Stimulated activated effector memory CD8-positive, alpha-beta T cell treated with anti-CD3 and anti-CD28 coated beads, Interleukin-12 subunit alpha, Interleukin-12 subunit beta, amount 100 ng/mL, for 72 hours (primary cell): ENCODE results near the gene NFKBIE.
A peak's percentile ranks its signal among the peaks of the same experiment; 100 is the strongest.
"Not testable (repeated sequence)": the region's sequence is repeated elsewhere in the genome, so short reads cannot be mapped to it uniquely, and the experiment has no call there.

Experiments
- ATAC-seq: fragments of 150-1000 bp; cut with Tn5 transposase; 2 replicates; pipeline ENCODE4 v1.10.0; 2021
- DNase-seq, 2 donors: peaks; one replicate each; pipeline ENCODE4 v3.0.0; 2021 to 2022; ENCODE audit warnings: low spot score in 2 of 2
- H3K27ac Mint-ChIP-seq: one replicate; pipeline ENCODE4 v1.8.0; 2022; ENCODE audit warnings: mild to moderate bottlenecking, mixed read lengths
- H3K36me3 Mint-ChIP-seq: one replicate; pipeline ENCODE4 v1.8.0; 2022; ENCODE audit warnings: mild to moderate bottlenecking, mixed read lengths
- H3K4me1 Mint-ChIP-seq: one replicate; pipeline ENCODE4 v1.8.0; 2022; ENCODE audit warnings: mixed read lengths
- H3K4me3 Mint-ChIP-seq: one replicate; pipeline ENCODE4 v1.8.0; 2022; ENCODE audit warnings: mild to moderate bottlenecking, mixed read lengths
- H3K9me3 Mint-ChIP-seq: one replicate; pipeline ENCODE4 v1.8.0; 2022; ENCODE audit warnings: mixed read lengths

NFKBIE gene

DNA sequence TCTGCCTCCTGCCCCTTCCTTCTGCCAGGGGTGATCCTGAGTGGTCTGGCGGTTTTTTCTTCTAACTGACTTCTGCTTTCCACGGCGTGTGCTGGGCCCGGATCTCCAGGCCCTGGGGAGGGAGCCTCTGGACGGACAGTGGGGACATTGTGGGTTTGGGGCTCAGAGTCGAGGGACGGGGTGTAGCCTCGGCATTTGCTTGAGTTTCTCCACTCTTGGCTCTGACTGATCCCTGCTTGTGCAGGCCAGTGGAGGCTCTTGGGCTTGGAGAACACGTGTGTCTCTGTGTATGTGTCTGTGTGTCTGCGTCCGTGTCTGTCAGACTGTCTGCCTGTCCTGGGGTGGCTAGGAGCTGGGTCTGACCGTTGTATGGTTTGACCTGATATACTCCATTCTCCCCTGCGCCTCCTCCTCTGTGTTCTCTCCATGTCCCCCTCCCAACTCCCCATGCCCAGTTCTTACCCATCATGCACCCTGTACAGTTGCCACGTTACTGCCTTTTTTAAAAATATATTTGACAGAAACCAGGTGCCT is 31.7 kb downstream of the NFKBIE start:
- Mint-ChIP-seq H3K9me3 (no peaks in the 10 kb centered on the region), H3K27ac (no peak overlapping the region), H3K4me3 (no peak overlapping the region), H3K4me1 (peaks cover 19% of the 10 kb centered on the region), H3K36me3 (peaks cover 50% of the 10 kb centered on the region)
- ATAC-seq, result no peak
- no peak for DNase-seq

DNA sequence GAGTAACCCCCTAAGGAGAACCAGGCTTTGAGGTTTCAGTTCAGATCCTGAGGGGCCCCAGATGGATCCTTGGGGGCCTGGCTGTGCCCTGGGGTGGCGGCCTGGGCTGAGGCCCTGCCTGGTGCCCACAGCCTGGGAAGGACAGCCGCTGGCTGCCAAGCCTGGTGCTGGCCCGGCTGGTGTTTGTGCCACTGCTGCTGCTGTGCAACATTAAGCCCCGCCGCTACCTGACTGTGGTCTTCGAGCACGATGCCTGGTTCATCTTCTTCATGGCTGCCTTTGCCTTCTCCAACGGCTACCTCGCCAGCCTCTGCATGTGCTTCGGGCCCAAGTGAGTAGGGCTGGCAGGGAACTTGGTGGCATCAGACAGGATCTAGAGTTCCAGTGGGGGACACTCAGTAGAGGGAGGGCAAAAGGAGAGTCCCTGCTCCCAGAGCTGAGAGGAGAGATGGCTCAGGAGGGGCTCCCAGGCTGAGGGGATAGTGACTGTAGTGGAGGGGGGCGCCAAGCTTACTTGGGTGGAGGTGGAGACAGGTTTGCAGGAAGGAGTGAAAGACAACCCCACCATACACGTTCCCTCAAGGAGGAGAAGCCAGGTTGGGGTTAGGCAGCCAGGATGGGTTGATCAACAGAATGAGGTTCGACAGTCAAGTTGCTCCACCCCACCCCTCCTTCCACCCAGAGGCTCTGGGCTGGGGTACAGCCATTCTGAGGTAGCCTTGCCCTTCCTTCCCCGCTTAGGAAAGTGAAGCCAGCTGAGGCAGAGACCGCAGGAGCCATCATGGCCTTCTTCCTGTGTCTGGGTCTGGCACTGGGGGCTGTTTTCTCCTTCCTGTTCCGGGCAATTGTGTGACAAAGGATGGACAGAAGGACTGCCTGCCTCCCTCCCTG is 32.4 kb downstream of the NFKBIE start:
- DNase-seq (no peak), ATAC-seq (no peak)
- Mint-ChIP-seq H3K27ac (peak overlapping the region; percentile 49), H3K4me1 (peaks cover 11% of the 10 kb centered on the region), H3K9me3 (no peaks in the 10 kb centered on the region), H3K4me3 (no peak overlapping the region), H3K36me3 (peaks cover 50% of the 10 kb centered on the region)

DNA sequence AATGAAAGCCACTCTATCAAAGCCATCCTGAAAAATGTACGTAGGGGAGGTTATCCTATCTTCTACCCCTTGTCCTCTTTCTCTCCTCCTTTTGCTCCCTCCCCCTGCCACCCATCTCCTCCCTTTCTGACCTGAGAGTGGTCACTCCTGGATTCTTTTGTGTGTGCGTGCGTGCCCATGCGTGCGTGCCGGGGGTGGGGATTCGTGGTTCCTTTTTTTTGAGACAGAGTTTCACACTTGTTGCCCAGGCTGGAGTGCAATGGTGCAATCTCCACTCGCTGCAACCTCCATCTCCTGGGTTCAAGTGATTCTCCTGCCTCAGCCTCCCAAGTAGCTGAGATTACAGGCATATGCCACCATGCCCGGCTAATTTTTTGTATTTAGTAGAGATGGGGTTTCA is 33.9 kb downstream of the NFKBIE start:
- H3K36me3 Mint-ChIP-seq, result peaks cover 37% of the 10 kb centered on the region
- H3K27ac Mint-ChIP-seq, result peak overlapping the region; percentile 6
- H3K4me1 Mint-ChIP-seq, result not testable (repeated sequence)

DNA sequence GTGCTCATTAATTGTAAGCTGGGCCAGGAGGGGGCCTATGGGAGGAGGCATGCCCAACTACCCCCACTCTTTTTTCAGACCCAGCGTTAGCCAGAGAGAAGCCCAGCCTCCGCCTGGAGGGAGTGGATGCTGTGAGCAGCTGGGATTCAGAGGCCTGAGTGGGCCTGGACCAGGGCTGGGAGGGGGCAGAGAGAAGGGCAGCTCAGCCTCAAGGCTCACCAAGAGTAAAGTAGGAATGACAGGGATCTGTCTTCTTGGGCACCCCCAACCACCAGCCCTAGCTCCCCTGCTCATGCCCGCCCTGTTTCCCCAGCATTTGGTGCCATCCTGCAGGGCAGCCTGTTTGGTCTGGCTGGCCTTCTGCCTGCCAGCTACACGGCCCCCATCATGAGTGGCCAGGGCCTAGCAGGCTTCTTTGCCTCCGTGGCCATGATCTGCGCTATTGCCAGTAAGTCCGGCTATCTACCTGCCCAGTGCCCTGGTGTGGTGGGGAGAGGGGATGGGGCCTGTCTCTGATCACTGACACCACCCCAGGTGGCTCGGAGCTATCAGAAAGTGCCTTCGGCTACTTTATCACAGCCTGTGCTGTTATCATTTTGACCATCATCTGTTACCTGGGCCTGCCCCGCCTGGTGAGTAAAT is 35.2 kb downstream of the NFKBIE start:
- Mint-ChIP-seq H3K36me3 (peaks cover 37% of the 10 kb centered on the region), H3K4me3 (no peak overlapping the region)

More for the DNA sequence above, 33.9 kb downstream of the NFKBIE start:
- H3K4me3 Mint-ChIP-seq, H3K9me3 Mint-ChIP-seq, ATAC-seq, DNase-seq: not testable (repeated sequence)

DNA sequence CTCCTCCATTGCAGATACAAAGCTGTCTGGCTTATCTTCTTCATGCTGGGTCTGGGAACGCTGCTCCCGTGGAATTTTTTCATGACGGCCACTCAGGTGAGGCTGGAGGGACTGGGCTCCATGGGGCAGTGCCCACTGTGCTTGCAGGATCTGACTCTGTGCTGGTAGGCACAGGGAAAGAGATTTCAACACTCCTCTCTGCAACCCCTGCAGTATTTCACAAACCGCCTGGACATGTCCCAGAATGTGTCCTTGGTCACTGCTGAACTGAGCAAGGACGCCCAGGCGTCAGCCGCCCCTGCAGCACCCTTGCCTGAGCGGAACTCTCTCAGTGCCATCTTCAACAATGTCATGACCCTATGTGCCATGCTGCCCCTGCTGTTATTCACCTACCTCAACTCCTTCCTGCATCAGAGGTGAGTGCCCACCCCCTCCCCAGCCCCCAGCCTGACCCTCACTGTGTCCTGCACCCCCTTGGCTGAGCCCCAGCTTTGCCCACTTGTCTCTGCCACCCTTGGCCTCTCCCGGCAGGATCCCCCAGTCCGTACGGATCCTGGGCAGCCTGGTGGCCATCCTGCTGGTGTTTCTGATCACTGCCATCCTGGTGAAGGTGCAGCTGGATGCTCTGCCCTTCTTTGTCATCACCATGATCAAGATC is 35.8 kb downstream of the NFKBIE start:
- no peaks in the 10 kb centered on the region for H3K9me3 Mint-ChIP-seq

More for the DNA sequence above, 35.2 kb downstream of the NFKBIE start:
- no peaks in the 10 kb centered on the region for H3K9me3 Mint-ChIP-seq
- ATAC-seq (no peak), DNase-seq (no peak)
- H3K4me1 Mint-ChIP-seq, result no peaks in the 10 kb centered on the region
- peak overlapping the region; percentile 6 for H3K27ac Mint-ChIP-seq

DNA sequence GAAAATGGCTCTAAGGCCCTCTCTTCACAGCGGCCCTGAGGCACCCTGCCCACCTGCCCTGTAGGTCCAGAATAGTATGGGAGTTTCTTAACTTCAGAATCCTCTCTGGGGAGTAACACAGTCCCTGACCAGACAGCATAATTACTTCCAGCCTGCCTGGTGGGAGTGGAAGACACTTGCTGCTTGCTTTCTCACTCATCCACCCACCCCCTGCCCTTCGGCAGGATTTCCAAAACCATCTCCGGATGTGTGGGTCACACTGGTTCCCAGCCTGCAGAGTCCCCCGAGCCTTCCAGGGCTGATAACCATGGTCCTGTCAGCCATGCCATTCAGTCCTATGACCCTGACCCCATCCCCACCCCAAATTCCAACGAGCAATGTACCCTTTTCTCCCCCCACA is 36.5 kb downstream of the NFKBIE start:
- Mint-ChIP-seq H3K4me3 (no peak overlapping the region), H3K36me3 (peaks cover 34% of the 10 kb centered on the region), H3K27ac (no peak overlapping the region), H3K9me3 (no peaks in the 10 kb centered on the region), H3K4me1 (peaks cover 10% of the 10 kb centered on the region)
- DNase-seq (no peak), ATAC-seq (no peak)

More for the DNA sequence above, 35.8 kb downstream of the NFKBIE start:
- no peak for ATAC-seq
- Mint-ChIP-seq H3K4me3 (no peak overlapping the region), H3K4me1 (peaks cover 5% of the 10 kb centered on the region), H3K27ac (no peak overlapping the region), H3K36me3 (peaks cover 37% of the 10 kb centered on the region)
- DNase-seq, result no peak

DNA sequence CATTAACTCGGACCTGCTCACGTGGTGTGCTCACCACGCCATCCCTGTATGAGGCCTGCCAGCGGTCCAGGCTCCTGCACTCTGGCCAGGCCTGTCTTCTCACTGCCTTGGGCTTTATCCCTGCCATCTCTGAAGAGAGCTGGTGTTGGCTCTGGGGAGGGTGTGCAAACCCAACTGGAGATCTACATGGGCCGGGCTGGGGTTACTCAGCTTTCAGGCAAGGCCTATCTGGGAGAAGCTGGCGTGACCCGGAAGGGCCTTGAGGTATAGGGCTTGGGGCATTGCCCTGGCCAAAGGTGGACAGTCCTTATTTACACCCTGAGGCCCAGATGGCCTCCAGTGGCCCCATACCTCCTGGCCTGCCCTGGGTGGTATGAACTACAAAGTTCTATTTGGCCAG is 36.9 kb downstream of the NFKBIE start:
- no peak overlapping the region for H3K27ac Mint-ChIP-seq
- H3K36me3 Mint-ChIP-seq, result peaks cover 30% of the 10 kb centered on the region
- no peak overlapping the region for H3K4me3 Mint-ChIP-seq
- ATAC-seq, result no peak
- DNase-seq, result no peak
- no peaks in the 10 kb centered on the region for H3K9me3 Mint-ChIP-seq
- peaks cover 10% of the 10 kb centered on the region for H3K4me1 Mint-ChIP-seq

DNA sequence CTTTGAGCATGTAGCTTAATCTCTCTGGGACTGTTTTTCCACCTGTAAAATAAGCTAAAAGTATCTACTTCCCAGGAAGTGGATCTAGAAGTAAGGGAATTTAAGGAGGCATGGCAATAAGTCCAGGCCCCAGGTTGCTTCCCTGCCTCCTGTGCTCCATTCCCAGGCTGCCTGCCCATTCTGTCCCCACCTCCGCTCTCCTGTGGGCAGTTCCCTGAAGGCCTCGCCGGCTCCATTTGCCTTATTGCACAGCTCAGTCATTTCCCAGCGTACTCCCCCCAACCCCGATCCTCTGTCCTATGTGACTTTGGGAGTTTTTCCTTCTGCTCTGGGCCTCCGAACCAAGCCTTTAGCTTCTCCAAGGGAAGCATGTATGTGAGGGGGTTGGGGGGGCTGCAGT is 37.3 kb downstream of the NFKBIE start:
- peaks cover 31% of the 10 kb centered on the region for H3K36me3 Mint-ChIP-seq
- H3K4me3 Mint-ChIP-seq, result no peak overlapping the region
- H3K27ac Mint-ChIP-seq, result peak overlapping the region; percentile 45
- no peaks in the 10 kb centered on the region for H3K9me3 Mint-ChIP-seq
- DNase-seq (no peak), ATAC-seq (no peak)
- H3K4me1 Mint-ChIP-seq, result peaks cover 12% of the 10 kb centered on the region

DNA sequence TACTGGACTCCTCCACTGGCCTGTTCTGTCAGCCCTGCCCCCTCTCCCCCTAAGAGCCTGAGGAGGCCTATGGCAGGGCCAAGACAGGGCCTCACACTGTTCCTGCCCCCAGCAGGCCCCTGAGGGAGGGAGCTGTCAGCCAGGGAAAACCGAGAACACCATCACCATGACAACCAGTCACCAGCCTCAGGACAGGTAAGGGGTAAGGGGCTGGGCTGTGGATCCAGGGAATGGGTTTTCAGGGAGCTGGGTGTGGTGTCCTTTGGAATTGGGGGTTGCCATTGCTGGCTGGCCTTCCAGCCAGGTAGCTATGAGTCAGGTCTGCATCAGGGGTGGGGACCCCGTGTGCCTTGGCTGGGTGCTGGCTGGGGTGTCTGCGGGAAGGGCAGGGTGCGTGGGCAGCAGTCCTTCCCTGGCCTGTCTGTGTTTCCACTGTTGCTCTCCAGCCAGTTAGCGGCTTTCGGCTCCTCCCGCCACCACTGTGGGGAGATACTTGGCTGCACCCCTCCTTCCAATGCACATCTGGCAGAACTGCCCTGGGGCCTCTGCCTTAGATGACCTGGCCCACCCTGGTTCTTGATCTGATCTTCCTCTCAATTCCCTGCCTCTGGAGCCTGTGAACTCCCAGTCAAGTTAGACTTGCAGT is 38.1 kb downstream of the NFKBIE start:
- Mint-ChIP-seq H3K27ac (peak overlapping the region; percentile 45), H3K9me3 (no peaks in the 10 kb centered on the region), H3K36me3 (peaks cover 31% of the 10 kb centered on the region), H3K4me1 (peaks cover 20% of the 10 kb centered on the region), H3K4me3 (no peak overlapping the region)
- no peak for DNase-seq
- no peak for ATAC-seq

DNA sequence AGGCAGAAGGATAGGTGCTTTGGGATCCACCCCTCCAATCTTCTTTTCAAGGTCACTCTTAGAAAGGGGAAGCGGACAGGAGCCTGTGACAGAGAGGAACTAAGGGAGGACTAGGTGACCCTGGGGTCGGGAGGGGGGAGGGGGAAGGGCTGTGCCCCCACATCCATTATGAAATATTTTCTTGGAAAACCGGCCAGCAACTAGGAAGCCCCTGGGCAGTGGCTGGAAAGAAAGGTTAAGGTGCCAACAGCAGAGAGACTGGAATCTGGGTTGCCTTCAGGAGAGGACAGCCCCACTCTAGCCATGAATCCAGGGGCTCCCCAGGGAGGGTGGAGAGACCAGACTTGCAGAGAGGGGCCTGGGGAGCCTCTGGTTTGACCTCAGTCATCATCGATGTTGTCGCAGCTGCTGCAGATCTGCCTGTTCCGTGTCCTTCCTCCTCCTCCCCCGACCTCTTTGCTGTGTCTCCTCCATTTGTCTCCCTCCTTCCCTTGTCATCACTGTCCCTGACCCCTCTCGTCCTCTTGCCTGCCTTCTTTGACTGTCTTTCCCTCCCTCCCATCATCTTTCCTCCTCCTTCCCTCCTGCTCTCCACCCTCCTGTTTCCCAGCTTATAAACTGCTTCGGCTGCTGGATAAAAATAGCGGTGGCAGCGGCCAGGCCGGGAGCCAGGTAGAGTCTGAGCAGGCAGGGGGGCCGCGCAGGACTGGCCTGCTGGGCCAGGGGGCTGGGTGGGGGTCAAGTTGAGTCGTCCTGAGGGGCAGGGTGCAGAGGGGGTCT is 38.8 kb downstream of the NFKBIE start:
- ATAC-seq (no peak), DNase-seq (no peak)
- Mint-ChIP-seq H3K4me3 (no peak overlapping the region), H3K36me3 (peaks cover 25% of the 10 kb centered on the region), H3K4me1 (peaks cover 26% of the 10 kb centered on the region), H3K9me3 (no peaks in the 10 kb centered on the region), H3K27ac (no peak overlapping the region)

DNA sequence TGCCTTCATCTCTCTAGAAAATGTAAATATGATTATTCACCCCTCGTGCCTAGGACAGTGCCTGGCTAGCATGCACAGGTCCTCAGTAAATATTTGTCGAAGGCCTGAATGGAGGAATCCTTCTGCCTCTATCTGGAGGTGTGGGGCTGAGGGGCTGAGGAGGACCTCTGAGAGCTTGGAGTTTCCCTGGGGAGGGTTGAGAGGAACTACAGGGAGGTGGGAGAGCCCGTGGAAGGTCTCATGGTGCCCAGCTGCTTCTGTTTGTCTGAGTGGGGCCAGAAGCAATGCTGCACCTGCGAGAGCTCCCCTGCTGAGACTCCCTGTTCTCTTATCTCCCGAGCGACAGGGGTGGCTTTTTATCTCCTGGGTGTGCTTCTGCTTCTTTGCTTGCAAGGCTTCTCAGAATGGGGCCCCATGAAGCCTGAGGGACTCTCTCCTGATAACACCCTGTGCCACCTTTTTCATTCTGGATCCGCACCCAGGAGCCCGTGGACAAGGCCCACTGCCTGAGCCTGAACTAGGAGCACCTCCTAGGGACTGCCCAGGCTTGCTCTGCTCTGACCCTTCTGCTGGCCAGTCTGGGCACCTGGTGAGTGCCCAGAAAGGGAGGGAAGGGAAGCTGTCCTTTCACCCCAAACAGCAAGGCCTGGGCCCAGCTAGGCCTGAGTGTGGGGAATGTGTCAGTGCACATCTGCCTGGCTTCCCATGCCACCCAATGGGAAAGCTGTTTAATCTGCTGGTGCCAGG is 39.6 kb downstream of the NFKBIE start:
- no peak overlapping the region for H3K27ac Mint-ChIP-seq
- no peak for ATAC-seq
- peaks cover 17% of the 10 kb centered on the region for H3K36me3 Mint-ChIP-seq
- peaks cover 32% of the 10 kb centered on the region for H3K4me1 Mint-ChIP-seq
- DNase-seq, result no peak
- H3K9me3 Mint-ChIP-seq, result no peaks in the 10 kb centered on the region
- H3K4me3 Mint-ChIP-seq, result peak overlapping the region; percentile 92

DNA sequence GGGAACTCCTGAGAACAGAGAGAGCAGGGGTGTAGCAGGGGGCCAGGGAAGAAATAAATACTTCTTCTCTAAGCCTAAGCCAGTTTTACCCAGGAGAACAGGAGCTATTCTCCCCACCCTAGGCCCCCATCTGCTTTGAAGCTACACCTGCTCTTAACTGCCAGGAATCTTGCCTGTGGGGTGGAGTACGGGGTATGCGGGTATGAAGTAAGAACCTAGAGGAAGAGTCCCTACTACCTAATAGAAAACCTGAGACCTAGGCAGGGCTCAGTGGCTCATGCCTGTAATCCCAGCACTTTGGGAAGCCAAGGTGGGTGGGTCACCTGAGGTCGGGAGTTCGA is 40.4 kb downstream of the NFKBIE start:
- H3K27ac Mint-ChIP-seq, result no peak overlapping the region
- ATAC-seq, result no peak

DNA sequence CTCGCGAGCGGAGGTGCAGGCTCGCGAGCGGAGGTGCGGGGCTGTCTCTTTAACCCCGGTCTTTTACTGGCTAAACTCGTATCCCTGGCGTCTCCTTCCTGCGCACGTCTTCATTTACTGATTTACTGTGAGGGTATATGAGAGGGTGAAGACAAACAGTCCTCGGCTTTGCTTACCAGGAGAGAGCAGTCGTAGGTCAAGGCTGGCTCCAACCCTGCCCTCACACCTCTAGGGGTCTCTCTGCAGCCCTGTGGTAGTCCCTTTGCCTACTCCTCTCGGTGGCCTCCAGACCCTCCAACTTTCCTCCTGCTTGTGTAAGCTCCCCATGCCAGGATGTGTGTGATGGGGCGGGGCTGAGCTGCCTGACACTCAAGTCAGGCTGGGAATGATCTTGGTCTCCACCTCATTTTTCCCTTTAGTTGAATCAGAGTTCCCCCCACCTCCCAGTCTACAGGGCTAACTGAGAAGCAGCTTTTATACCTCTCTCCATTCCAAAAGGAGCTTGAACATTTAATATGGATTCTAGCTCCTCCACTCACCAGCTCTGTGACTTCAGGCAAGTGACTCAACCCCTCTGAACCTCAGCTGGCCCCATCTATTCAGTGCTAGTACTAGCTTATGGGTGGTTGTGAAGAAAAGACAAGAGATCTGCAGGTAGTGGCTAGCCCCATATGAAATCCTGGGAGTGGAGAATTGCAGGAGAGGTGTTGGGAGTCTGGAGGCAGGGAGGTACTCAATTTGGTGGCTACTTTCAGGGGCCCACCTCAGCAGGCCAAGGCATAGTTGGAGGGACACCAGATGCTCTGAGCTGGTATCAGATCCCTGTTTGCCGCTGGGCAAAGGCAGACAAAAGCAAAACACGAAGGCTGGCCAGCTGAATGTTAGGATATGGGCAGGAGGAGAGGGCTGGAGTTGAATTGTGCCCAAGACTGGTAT is 41.1 kb downstream of the NFKBIE start:
- peak overlapping the region; percentile 83 for H3K27ac Mint-ChIP-seq
- H3K4me1 Mint-ChIP-seq, result peaks cover 32% of the 10 kb centered on the region

More for the DNA sequence above, 40.4 kb downstream of the NFKBIE start:
- DNase-seq, result no peak
- H3K9me3 Mint-ChIP-seq, result no peaks in the 10 kb centered on the region
- peak overlapping the region; percentile 92 for H3K4me3 Mint-ChIP-seq
- peaks cover 32% of the 10 kb centered on the region for H3K4me1 Mint-ChIP-seq
- peaks cover 12% of the 10 kb centered on the region for H3K36me3 Mint-ChIP-seq

More for the DNA sequence above, 41.1 kb downstream of the NFKBIE start:
- H3K36me3 Mint-ChIP-seq, result peaks cover 12% of the 10 kb centered on the region
- peak overlapping the region; percentile 92 for H3K4me3 Mint-ChIP-seq
- no peaks in the 10 kb centered on the region for H3K9me3 Mint-ChIP-seq
- ATAC-seq, result peak; percentile 25
- peak in 1 of 2 donors; percentile 71 for DNase-seq
